Transverse colon (tissue), 3 donors: Measurements from ENCODE around the gene HDGF.

Experiments used
- EP300 ChIP-seq: sonication (generic); formaldehyde crosslinking; IDR thresholded peaks from one replicate; pipeline ENCODE4 v1.6.1; 2017; ENCODE audit warnings: antibody characterized with exemption, low read depth
- TF ChIP-seq, protein P1 (sequence below), 5 experiments: fragments of 200-600 bp in 3 of 5; fragments of 450-650 bp in 2 of 5; sonication (generic) in 3 of 5; IDR thresholded peaks; 1 replicate in 2 of 5; 2 replicates in 3 of 5; pipeline ENCODE4 v1.5.1; 2016 to 2017; ENCODE audit warnings: antibody characterized with exemption in 5 of 5, inconsistent platforms in 3 of 5, mild to moderate bottlenecking in 2 of 5, moderate library complexity in 1 of 5

DNA sequence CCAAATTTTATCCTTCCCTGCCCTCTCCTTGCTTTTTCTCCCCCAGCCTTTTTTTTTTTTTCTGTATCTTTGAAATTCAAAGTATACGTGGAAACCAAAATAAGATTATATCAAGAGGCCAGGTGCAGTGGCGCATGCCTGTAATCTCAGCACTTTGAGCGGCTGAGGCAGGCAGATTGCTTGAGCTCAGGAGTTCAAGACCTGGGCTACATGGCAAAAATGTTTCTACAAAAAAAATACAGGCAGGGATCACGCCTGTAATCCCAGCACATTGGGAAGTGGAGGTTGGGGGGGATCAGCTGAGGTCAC lies 9.3 kb upstream of the HDGF start:
- TF ChIP-seq, protein P1, sequence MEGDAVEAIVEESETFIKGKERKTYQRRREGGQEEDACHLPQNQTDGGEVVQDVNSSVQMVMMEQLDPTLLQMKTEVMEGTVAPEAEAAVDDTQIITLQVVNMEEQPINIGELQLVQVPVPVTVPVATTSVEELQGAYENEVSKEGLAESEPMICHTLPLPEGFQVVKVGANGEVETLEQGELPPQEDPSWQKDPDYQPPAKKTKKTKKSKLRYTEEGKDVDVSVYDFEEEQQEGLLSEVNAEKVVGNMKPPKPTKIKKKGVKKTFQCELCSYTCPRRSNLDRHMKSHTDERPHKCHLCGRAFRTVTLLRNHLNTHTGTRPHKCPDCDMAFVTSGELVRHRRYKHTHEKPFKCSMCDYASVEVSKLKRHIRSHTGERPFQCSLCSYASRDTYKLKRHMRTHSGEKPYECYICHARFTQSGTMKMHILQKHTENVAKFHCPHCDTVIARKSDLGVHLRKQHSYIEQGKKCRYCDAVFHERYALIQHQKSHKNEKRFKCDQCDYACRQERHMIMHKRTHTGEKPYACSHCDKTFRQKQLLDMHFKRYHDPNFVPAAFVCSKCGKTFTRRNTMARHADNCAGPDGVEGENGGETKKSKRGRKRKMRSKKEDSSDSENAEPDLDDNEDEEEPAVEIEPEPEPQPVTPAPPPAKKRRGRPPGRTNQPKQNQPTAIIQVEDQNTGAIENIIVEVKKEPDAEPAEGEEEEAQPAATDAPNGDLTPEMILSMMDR (IDR thresholded peaks at IDR 0.05), result no peak
- no peak for TF ChIP-seq EP300
